ENCODE data around the gene PDZK1IP1.
A peak's percentile ranks its signal among the peaks of the same experiment; 100 is the strongest.
"Not testable (repeated sequence)": the region's sequence is repeated elsewhere in the genome, so short reads cannot be mapped to it uniquely, and the experiment has no call there.

PDZK1IP1 gene

GRCh38 chr1:47196622-47197021 is 6.8 kb upstream of the PDZK1IP1 start:
- peak; percentile 57 for DNase-seq (ENCODE audit: low spot score)

GRCh38 chr1:47195981-47196380 is 6.1 kb upstream of the PDZK1IP1 start:
- not testable (repeated sequence) for DNase-seq (ENCODE audit: low spot score)

GRCh38 chr1:47194311-47194710 is 4.5 kb upstream of the PDZK1IP1 start:
- peak; percentile 59 for DNase-seq (ENCODE audit: low spot score)

- not testable (repeated sequence) for DNase-seq (ENCODE audit: low spot score)
These were observed 3.7 kb upstream of the PDZK1IP1 start for GRCh38 chr1:47193496-47193895.

- DNase-seq (ENCODE audit: low spot score): peak; percentile 91
These were observed 2.9 kb upstream of the PDZK1IP1 start for GRCh38 chr1:47192458-47193384.

- no peak for DNase-seq (ENCODE audit: low spot score)
These were observed 2.2 kb upstream of the PDZK1IP1 start for GRCh38 chr1:47191940-47192457.

- no peak for DNase-seq (ENCODE audit: low spot score)
These were observed 1.0 kb upstream of the PDZK1IP1 start for GRCh38 chr1:47190857-47191256.

GRCh38 chr1:47190509-47190855 is 646 bp upstream of the PDZK1IP1 start:
- DNase-seq (ENCODE audit: low spot score): no peak

- no peak for DNase-seq (ENCODE audit: low spot score)
These were observed 748 bp downstream of the PDZK1IP1 start for GRCh38 chr1:47188791-47189785.

- DNase-seq (ENCODE audit: low spot score): no peak
These were observed 1.9 kb downstream of the PDZK1IP1 start for GRCh38 chr1:47187926-47188250.

GRCh38 chr1:47187231-47187925 is 2.5 kb downstream of the PDZK1IP1 start:
- no peak for DNase-seq (ENCODE audit: low spot score)

GRCh38 chr1:47186267-47187185 is 3.3 kb downstream of the PDZK1IP1 start:
- no peak for DNase-seq (ENCODE audit: low spot score)

GRCh38 chr1:47184822-47185677 is 4.8 kb downstream of the PDZK1IP1 start:
- DNase-seq (ENCODE audit: low spot score): no peak

- no peak for DNase-seq (ENCODE audit: low spot score)
These were observed 5.6 kb downstream of the PDZK1IP1 start for GRCh38 chr1:47184090-47184821.

- no peak for DNase-seq (ENCODE audit: low spot score)
These were observed 6.3 kb downstream of the PDZK1IP1 start for GRCh38 chr1:47183308-47184089.

GRCh38 chr1:47182676-47183235 is 7.1 kb downstream of the PDZK1IP1 start:
- DNase-seq (ENCODE audit: low spot score): peak; percentile 51

- DNase-seq (ENCODE audit: low spot score): peak; percentile 92
These were observed 7.7 kb downstream of the PDZK1IP1 start for GRCh38 chr1:47181955-47182675.

Measured in hematopoietic multipotent progenitor cell treated with erythropoietin and hydrocortisone succinate and interleukin-3 and kit ligand, for 15 days (in vitro differentiated cells).